PFSK-1 (cell line): ENCODE results near the gene MXD1.

Experiments
- FOXP2 ChIP-seq: optimal IDR thresholded peaks from 2 replicates; pipeline ENCODE3; 2011; ENCODE audit warnings: borderline replicate concordance, control low read depth, inconsistent platforms; ENCODE audit not compliant: insufficient read depth; ENCODE audit errors: extremely low read length, extremely low read depth
- POLR2AphosphoS5 ChIP-seq: IDR thresholded peaks from 2 replicates; pipeline ENCODE4 v1.6.1; 2012; ENCODE audit warnings: low read depth, mild to moderate bottlenecking, control low read depth, low read length, moderate library complexity
- REST ChIP-seq, 2 experiments: IDR thresholded peaks; 2 replicates each; pipeline versions ENCODE4 v1.6.1 to v1.8.0; 2011 to 2012; ENCODE audit warnings: low read depth in 2 of 2, low read length in 2 of 2, control low read depth in 1 of 2, inconsistent platforms in 1 of 2, mild to moderate bottlenecking in 1 of 2, moderate library complexity in 1 of 2; ENCODE audit not compliant: insufficient read depth in 1 of 2
- SIN3A ChIP-seq: IDR thresholded peaks from 2 replicates; pipeline ENCODE4 v1.6.1; 2012; ENCODE audit warnings: mild to moderate bottlenecking, low read length, moderate library complexity, borderline replicate concordance; ENCODE audit not compliant: insufficient read depth
- TAF1 ChIP-seq: IDR thresholded peaks from 2 replicates; pipeline ENCODE4 v1.6.1; 2012; ENCODE audit warnings: low read length, control low read depth, borderline replicate concordance; ENCODE audit not compliant: insufficient read depth

- TF ChIP-seq POLR2AphosphoS5 = no peak
- no peak for TF ChIP-seq SIN3A
- TF ChIP-seq REST (IDR thresholded peaks at IDR 0.05; ENCODE audit: insufficient read depth in 1 of 2, low read depth in 2 of 2, low read length in 2 of 2) = no peak
- no peak for TF ChIP-seq TAF1
- TF ChIP-seq FOXP2 = no peak
Measured at GRCh38 chr2:69939722-69940121, 24.8 kb downstream of the MXD1 start.
